Natural killer cell (primary cell): Measurements from ENCODE around the gene TCL1A. TPM values are rescaled to one million over a fixed set of nuclear protein-coding genes. Genes with fewer than 3 reads are reported as not detected.

ENCODE experiments used
- ATAC-seq, 3 donors: fragments of 150-1000 bp in 2 of 3; fragments of 200-7000 bp in 1 of 3; cut with Tn5 transposase; 1 replicate in 1 of 3; 2 replicates in 2 of 3; pipeline ENCODE4 v1.10.0; 2021; ENCODE audit warnings: mild to moderate bottlenecking in 2 of 3, moderate library complexity in 2 of 3
- DNase-seq, 2 donors: peaks; one replicate each; pipeline versions ENCODE4 v3.0.0 to v3.0.0-alpha.2; 2013 to 2021; ENCODE audit warnings: mixed read lengths in 1 of 2
- H3K27ac ChIP-seq: one replicate; pipeline ENCODE4 v1.5.1; 2013; ENCODE audit warnings: mild to moderate bottlenecking, low read length
- H3K27me3 ChIP-seq: one replicate; pipeline ENCODE4 v1.6.1; 2013; ENCODE audit warnings: low read length; ENCODE audit not compliant: control insufficient read depth, insufficient read depth
- H3K36me3 ChIP-seq: one replicate; pipeline ENCODE4 v1.6.1; 2013; ENCODE audit warnings: low read length; ENCODE audit not compliant: control insufficient read depth, insufficient read depth
- H3K4me1 ChIP-seq: one replicate; pipeline ENCODE4 v1.6.1; 2013; ENCODE audit warnings: low read length; ENCODE audit not compliant: control insufficient read depth, insufficient read depth
- H3K4me3 ChIP-seq: one replicate; pipeline ENCODE4 v1.5.1; 2013; ENCODE audit warnings: low read length
- H3K9me3 ChIP-seq: one replicate; pipeline ENCODE4 v1.6.1; 2013; ENCODE audit warnings: low read length; ENCODE audit not compliant: control insufficient read depth, insufficient read depth
- H3K27ac Mint-ChIP-seq, 2 donors: one replicate each; pipeline ENCODE4 v1.8.0; 2022; ENCODE audit warnings: mild to moderate bottlenecking in 2 of 2, mixed read lengths in 2 of 2, moderate library complexity in 1 of 2
- H3K27me3 Mint-ChIP-seq, 2 donors: one replicate each; pipeline ENCODE4 v1.8.0; 2022; ENCODE audit warnings: low read depth in 2 of 2, mixed read lengths in 2 of 2
- H3K36me3 Mint-ChIP-seq: one replicate; pipeline ENCODE4 v1.8.0; 2022; ENCODE audit warnings: mixed read lengths
- H3K4me1 Mint-ChIP-seq, 2 donors: one replicate each; pipeline ENCODE4 v1.8.0; 2022; ENCODE audit warnings: mixed read lengths in 2 of 2
- H3K4me3 Mint-ChIP-seq: one replicate; pipeline ENCODE4 v1.8.0; 2022; ENCODE audit warnings: mild to moderate bottlenecking, moderate library complexity, mixed read lengths
- H3K9me3 Mint-ChIP-seq, 2 donors: one replicate each; pipeline ENCODE4 v1.8.0; 2022; ENCODE audit warnings: mixed read lengths in 2 of 2
- WGBS: methylation state at CpG from one replicate; pipeline ENCODE4 v1.1.7; 2013; ENCODE audit warnings: missing lambda C conversion rate; ENCODE audit not compliant: insufficient coverage; 5-methylcytosine and 5-hydroxymethylcytosine counted together
- intact Hi-C: fragments of 100-400 bp; cut with micrococcal nuclease; formaldehyde crosslinking; loops from one replicate; pipeline ENCODE4 v1.14.2; 2022
- total RNA-seq, 4 donors: library from RNA; stranded (reverse); fragments of 120-200 nt in 1 of 4; gene quantifications; one replicate each; pipeline versions ENCODE4 v1.2.3 to v1.2.4, GENCODE V29; 2013 to 2022
- TF ChIP-seq, protein P1 (sequence below): fragments of 200-600 bp; IDR thresholded peaks from one replicate; pipeline ENCODE4 v1.8.0; 2022; ENCODE audit warnings: antibody characterized with exemption

TCL1A gene
- total RNA-seq, 3 donors from 2014 or later (not counting 1 experiment from before 2014, with no cell fraction given): 1.6 to 1.7 TPM; not detected in 1

DNA sequence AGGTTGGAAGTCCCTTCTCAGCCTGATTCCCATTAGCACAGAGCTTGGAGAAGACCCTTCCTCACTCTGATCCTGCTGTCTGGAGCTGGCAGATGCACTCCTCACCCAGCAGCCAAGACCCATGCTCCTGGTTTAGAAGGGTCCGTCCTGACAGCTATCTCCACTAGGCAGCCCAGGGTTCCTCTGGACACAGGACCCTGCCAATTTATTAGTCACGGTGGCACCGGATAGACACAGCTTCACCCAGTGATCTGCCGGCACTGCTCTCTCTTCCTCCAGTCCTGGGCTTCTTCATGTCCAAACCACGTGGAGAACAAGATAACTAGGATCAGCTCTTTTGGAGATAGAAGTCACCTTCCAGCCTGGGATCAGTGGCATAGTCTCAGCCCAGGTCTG is 53.9 kb downstream of the TCL1A start:
- Mint-ChIP-seq H3K4me3 (no peak overlapping the region), H3K9me3 (no peaks in the 10 kb centered on the region), H3K4me1 (peaks cover 0 to 5% of the 10 kb centered on the region in 2 donors), H3K36me3 (no peaks in the 10 kb centered on the region), H3K27me3 (peaks cover 6 to 41% of the 10 kb centered on the region in 2 donors), H3K27ac (no peak overlapping the region)
- no peaks in the 10 kb centered on the region for H3K27me3 ChIP-seq
- intact Hi-C loops: no loop called here
- no peak overlapping the region for H3K4me3 ChIP-seq
- H3K4me1 ChIP-seq: no peaks in the 10 kb centered on the region
- ATAC-seq: no peak
- no peak for DNase-seq
- no peaks in the 10 kb centered on the region for H3K36me3 ChIP-seq
- no peaks in the 10 kb centered on the region for H3K9me3 ChIP-seq
- H3K27ac ChIP-seq: no peak overlapping the region
- TF ChIP-seq, protein P1, sequence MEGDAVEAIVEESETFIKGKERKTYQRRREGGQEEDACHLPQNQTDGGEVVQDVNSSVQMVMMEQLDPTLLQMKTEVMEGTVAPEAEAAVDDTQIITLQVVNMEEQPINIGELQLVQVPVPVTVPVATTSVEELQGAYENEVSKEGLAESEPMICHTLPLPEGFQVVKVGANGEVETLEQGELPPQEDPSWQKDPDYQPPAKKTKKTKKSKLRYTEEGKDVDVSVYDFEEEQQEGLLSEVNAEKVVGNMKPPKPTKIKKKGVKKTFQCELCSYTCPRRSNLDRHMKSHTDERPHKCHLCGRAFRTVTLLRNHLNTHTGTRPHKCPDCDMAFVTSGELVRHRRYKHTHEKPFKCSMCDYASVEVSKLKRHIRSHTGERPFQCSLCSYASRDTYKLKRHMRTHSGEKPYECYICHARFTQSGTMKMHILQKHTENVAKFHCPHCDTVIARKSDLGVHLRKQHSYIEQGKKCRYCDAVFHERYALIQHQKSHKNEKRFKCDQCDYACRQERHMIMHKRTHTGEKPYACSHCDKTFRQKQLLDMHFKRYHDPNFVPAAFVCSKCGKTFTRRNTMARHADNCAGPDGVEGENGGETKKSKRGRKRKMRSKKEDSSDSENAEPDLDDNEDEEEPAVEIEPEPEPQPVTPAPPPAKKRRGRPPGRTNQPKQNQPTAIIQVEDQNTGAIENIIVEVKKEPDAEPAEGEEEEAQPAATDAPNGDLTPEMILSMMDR: no peak
- WGBS: 83% methylated on average over 5 of the region's 5 CpGs

Other genes starting within 250 kb of the TCL1A start
- gene SYNE3, start 197.5 kb downstream of the TCL1A start, total RNA-seq: 10 to 100 TPM; 10.6 to 17.3 (median 15.4) TPM
- gene GLRX5, start 179.1 kb downstream of the TCL1A start, total RNA-seq: 10 to 100 TPM; 16.7 to 26.0 (median 23.4) TPM
- not detected for gene TCL1B, start 27.7 kb downstream of the TCL1A start, total RNA-seq
- not detected for gene TUNAR, start 162.7 kb upstream of the TCL1A start, total RNA-seq